Breast epithelium (tissue), 4 donors: ENCODE data around the gene RIGI. TPM values are rescaled to one million over a fixed set of nuclear protein-coding genes. Genes with fewer than 3 reads are reported as not detected.
"Not testable (repeated sequence)": the region's sequence is repeated elsewhere in the genome, so short reads cannot be mapped to it uniquely, and the experiment has no call there.

Experiments
- DNase-seq, 2 donors: peaks; one replicate each; pipeline ENCODE4 v3.0.0-alpha.2; 2019; ENCODE audit warnings: low spot score in 2 of 2
- H3K27ac ChIP-seq, 2 donors: fragments of 200-600 bp; sonication (generic) in 1 of 2; one replicate each; pipeline ENCODE4 v1.5.1; 2016 to 2019; ENCODE audit warnings: mild to moderate bottlenecking in 1 of 2
- H3K27me3 ChIP-seq, 2 donors: fragments of 200-600 bp; sonication (generic) in 1 of 2; one replicate each; pipeline versions ENCODE4 v1.5.1 to v1.6.0; 2017 to 2019; ENCODE audit warnings: control low read depth in 1 of 2, mild to moderate bottlenecking in 1 of 2
- H3K36me3 ChIP-seq: fragments of 200-600 bp; one replicate; pipeline ENCODE4 v1.5.1; 2019
- H3K4me1 ChIP-seq, 2 donors: fragments of 200-600 bp; sonication (generic); one replicate each; pipeline ENCODE4 v1.5.1; 2016 to 2019; ENCODE audit warnings: control low read depth in 1 of 2
- H3K4me3 ChIP-seq, 3 donors: fragments of 200-600 bp; sonication (generic); 1 replicate in 2 of 3; 2 replicates in 1 of 3; pipeline ENCODE4 v1.5.1; 2016 to 2019; ENCODE audit warnings: mild to moderate bottlenecking in 3 of 3, moderate library complexity in 2 of 3
- H3K9me3 ChIP-seq, 2 donors: fragments of 200-600 bp; sonication (generic) in 1 of 2; one replicate each; pipeline ENCODE4 v1.5.1; 2016 to 2019; ENCODE audit warnings: control low read depth in 1 of 2
- POLR2A ChIP-seq: fragments of 450-650 bp; IDR thresholded peaks from one replicate; pipeline ENCODE4 v1.6.1; 2016; ENCODE audit warnings: antibody characterized with exemption, mild to moderate bottlenecking, moderate library complexity
- POLR2AphosphoS5 ChIP-seq, 3 donors: sonication (generic); formaldehyde crosslinking; IDR thresholded peaks; one replicate each; pipeline ENCODE4 v1.6.1; 2017; ENCODE audit warnings: antibody characterized with exemption in 3 of 3
- intact Hi-C: fragments of 100-400 bp; cut with DNase I; formaldehyde crosslinking; loops from one replicate; pipeline ENCODE4 v1.15.1; 2023; ENCODE audit warnings: low total_unique reads
- total RNA-seq, 3 donors: library from RNA; depleted of rRNA; stranded (reverse); fragments of >200 nt; gene quantifications; one replicate each; pipeline ENCODE4 v1.1.0, GENCODE V29; 2016
- TF ChIP-seq, protein P1 (sequence below), 3 donors: fragments of 450-650 bp; IDR thresholded peaks; one replicate each; pipeline ENCODE4 v1.5.1; 2016 to 2017; ENCODE audit warnings: antibody characterized with exemption in 3 of 3, mild to moderate bottlenecking in 3 of 3, moderate library complexity in 3 of 3

Gene RIGI
- total RNA-seq, 3 donors from 2014 or later, result 6.4 to 16.7 (median 12.5) TPM

DNA sequence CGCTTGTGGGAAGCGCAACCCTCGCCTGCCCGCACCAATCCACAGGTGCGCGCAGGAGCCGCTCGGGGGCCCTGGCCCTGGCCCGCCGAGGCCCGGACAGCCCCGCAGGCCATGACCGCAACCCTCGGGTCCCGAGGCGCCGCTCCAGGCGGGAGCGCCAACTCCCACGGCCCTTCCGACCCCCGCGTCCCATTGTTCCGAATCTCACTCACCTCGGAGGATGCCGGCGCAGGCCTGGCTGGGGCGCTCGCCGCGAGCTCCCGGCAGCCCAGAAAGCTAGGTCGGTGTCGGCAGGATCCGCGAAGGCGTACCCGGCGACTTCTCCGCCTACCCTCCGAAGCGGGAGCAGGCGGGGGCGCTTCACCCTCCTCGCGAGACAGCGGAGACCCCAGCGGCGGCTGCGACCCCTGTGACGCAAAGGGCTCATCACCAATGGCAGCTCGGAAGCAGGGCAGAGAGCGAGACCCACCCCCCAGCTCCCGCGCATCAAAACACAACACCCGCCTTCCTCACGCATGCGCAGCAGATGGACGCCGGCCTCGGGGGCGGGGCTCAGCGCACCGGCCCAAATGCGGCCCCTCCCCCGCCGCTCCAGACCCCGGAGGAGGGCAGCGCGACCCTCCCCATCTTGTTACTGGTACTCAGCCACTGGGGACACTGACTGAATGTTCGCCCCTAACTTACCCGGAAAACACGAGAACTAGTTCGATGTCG lies 24.7 kb upstream of the RIGI start:
- peak overlapping the region; percentile 96 to 97 for H3K27ac ChIP-seq
- DNase-seq, result peak; percentile 89 to 90
- no peaks in the 10 kb centered on the region for H3K36me3 ChIP-seq
- H3K9me3 ChIP-seq, result no peaks in the 10 kb centered on the region
- peaks cover 0 to 7% of the 10 kb centered on the region in 2 donors for H3K4me1 ChIP-seq
- intact Hi-C loops, result loop anchor here (10.0 kb wide), 1 partner anchor 166 kb away; the partner anchor contains the start of gene ACO1
- H3K4me3 ChIP-seq, result peak overlapping the region; percentile 69 to 84 (median 76)
- H3K27me3 ChIP-seq, result no peaks in the 10 kb centered on the region
- TF ChIP-seq, protein P1, sequence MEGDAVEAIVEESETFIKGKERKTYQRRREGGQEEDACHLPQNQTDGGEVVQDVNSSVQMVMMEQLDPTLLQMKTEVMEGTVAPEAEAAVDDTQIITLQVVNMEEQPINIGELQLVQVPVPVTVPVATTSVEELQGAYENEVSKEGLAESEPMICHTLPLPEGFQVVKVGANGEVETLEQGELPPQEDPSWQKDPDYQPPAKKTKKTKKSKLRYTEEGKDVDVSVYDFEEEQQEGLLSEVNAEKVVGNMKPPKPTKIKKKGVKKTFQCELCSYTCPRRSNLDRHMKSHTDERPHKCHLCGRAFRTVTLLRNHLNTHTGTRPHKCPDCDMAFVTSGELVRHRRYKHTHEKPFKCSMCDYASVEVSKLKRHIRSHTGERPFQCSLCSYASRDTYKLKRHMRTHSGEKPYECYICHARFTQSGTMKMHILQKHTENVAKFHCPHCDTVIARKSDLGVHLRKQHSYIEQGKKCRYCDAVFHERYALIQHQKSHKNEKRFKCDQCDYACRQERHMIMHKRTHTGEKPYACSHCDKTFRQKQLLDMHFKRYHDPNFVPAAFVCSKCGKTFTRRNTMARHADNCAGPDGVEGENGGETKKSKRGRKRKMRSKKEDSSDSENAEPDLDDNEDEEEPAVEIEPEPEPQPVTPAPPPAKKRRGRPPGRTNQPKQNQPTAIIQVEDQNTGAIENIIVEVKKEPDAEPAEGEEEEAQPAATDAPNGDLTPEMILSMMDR (IDR thresholded peaks at IDR 0.05), result no peak
- TF ChIP-seq POLR2A (peak; percentile 35), POLR2AphosphoS5 (IDR thresholded peaks at IDR 0.05) (peak; percentile 13 to 64 (median 58))

DNA sequence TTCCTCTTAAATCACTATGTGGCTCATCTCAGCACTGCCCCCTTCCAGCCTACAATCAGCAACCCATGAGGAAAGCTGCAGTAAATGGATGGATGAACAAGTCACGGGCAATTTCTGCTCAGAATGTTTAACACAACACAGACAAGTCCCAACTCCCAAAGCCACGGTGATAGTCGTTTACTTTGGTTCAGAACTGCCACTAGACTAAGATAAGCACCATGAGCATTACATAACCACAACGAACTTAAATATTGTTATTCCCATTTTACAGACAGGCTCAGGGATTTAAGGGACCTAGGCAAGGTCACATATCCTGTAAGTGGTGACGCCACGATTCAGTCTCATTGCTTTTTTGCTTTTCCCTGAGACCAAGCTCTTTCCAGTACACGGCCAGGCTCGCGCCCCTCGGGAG lies 24.2 kb upstream of the RIGI start:
- H3K27me3 ChIP-seq, result no peaks in the 10 kb centered on the region
- no peak for DNase-seq
- no peaks in the 10 kb centered on the region for H3K9me3 ChIP-seq
- H3K27ac ChIP-seq, result peak overlapping the region; percentile 96 to 97
- TF ChIP-seq, protein P1 (IDR thresholded peaks at IDR 0.05), result no peak
- TF ChIP-seq POLR2AphosphoS5 (IDR thresholded peaks at IDR 0.05) (no peak), POLR2A (no peak)
- H3K4me3 ChIP-seq, result peak overlapping the region; percentile 69 to 84 (median 76)
- no peaks in the 10 kb centered on the region for H3K36me3 ChIP-seq
- intact Hi-C loops, result loop anchor here (10.0 kb wide), 1 partner anchor 165 kb away; the partner anchor contains the start of gene ACO1
- H3K4me1 ChIP-seq, result peaks cover 0 to 7% of the 10 kb centered on the region in 2 donors

DNA sequence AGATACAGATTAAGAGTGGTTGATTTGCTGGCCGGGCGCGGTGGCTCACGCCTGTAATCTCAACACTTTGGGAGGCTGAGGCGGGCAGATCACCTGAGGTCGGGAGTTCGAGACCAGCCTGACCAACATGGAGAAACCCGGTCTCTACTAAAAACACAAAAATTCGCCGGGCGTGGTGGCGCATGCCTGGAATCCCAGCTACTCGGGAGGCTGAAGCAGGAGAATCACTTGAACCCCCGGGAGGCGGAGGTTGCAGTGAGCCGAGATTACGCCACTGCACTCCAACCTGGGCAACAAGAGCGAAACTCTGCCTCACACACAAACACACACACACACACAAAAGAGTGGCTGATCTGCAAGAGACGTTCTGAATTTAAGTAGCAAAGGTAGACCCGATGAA lies 22.2 kb upstream of the RIGI start:
- DNase-seq, intact Hi-C loops, H3K4me1 ChIP-seq, H3K4me3 ChIP-seq, H3K27me3 ChIP-seq, H3K36me3 ChIP-seq, H3K27ac ChIP-seq, H3K9me3 ChIP-seq: not testable (repeated sequence)

DNA sequence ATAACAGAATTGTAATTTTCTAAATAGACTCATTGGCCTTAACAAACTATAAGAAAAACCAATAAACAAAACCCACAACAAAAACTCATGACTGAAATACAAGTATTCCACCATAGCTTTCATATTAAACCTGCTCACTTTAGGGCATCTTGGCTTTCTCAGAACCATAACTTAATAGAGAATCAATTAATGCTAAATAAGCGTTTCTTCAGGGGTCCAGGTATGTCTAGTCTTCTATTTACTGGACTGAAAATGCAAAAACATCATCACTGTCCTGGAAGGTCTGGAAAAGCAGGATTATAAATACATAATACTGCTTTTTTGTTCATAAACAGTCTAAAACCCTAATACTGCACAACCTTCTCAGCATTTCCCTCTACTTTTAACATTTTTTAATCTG lies 19.9 kb upstream of the RIGI start:
- no peak for DNase-seq
- peaks cover 6% of the 10 kb centered on the region for H3K36me3 ChIP-seq
- H3K4me3 ChIP-seq, result no peak overlapping the region
- no peaks in the 10 kb centered on the region for H3K27me3 ChIP-seq
- no peak overlapping the region for H3K27ac ChIP-seq
- no peak for TF ChIP-seq POLR2A
- no peak for TF ChIP-seq POLR2AphosphoS5 (IDR thresholded peaks at IDR 0.05)
- TF ChIP-seq, protein P1 (IDR thresholded peaks at IDR 0.05), result no peak
- intact Hi-C loops, result no loop called here
- no peaks in the 10 kb centered on the region for H3K9me3 ChIP-seq
- H3K4me1 ChIP-seq, result peaks cover 0 to 7% of the 10 kb centered on the region in 2 donors

DNA sequence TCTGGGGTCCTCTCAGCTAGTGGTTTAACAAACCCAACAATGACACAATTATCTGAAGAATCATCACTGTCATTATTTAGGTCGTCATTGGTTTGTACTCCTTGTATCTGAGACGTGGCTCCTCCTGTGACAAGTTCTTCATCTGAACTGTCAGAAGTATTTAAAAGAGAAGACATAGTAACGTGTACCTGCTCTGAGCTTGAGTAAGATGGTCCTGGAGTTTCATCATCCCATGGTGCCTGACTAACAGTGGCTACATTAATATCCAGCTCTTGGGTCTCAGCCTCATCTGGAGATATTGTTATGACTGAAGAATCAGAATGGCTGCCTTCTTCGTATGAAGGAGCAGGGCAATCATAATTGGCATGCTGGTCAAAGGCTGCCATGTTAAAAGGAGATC lies 17.1 kb upstream of the RIGI start:
- intact Hi-C loops, result no loop called here
- Histone ChIP-seq H3K4me1 (no peaks in the 10 kb centered on the region), H3K9me3 (no peaks in the 10 kb centered on the region), H3K4me3 (no peak overlapping the region), H3K27ac (no peak overlapping the region), H3K27me3 (no peaks in the 10 kb centered on the region), H3K36me3 (peaks cover 6% of the 10 kb centered on the region)
- DNase-seq, result no peak
- TF ChIP-seq, protein P1 (IDR thresholded peaks at IDR 0.05), result no peak
- TF ChIP-seq POLR2AphosphoS5 (IDR thresholded peaks at IDR 0.05) (no peak), POLR2A (no peak)
